Hematopoietic multipotent progenitor cell treated with erythropoietin and hydrocortisone succinate and interleukin-3 and kit ligand, for 8 days (in vitro differentiated cells): ENCODE measurements around the gene CPNE7.
"Not testable (repeated sequence)": the region's sequence is repeated elsewhere in the genome, so short reads cannot be mapped to it uniquely, and the experiment has no call there.

ENCODE experiments used
- DNase-seq: peaks from one replicate; pipeline ENCODE4 v3.0.0-alpha.2; 2015

CPNE7 gene

DNA sequence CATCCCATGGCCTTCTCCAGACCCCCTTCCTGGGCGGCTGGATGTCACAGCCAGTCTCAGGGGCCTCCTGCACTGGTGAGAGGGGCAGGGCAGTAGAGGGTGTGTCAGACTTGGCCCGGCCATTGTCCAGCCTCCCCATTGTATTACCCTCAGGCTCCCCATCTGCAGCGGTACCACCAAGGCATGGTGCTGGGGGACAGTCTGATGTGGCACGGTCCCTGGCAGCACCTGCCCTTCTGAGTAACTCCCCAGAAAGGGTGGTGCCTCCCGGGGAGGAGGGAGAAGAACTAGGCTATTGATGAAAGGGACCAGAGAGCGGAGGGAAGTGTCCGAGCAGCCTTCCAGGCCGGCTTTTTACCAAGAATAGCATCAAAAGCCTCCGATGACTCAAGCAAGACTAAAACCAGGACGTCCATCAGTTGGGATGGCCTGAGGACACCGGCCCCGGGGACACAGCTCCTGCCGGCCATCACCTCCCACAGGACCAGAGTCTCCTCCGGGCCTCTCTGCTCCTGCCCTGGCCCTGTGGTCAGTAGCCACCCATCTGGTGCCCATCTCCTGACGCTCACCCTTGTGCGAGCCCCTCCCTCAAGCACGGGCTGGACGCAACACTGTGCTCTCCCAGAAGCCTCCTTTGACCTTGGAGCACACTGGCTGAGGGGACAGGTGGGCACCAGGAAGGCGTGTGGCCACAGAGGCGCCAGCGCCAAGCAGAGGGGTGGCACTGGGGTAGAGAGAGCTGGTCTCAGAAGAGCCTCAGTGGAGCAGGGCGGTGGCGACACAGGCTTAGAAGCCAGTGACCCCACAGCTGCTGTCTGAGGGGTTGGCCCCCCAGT is 5.8 kb upstream of the CPNE7 start:
- no peak for DNase-seq

GRCh38 chr16:89570342-89570923 is 5.1 kb upstream of the CPNE7 start:
- no peak for DNase-seq

- DNase-seq = not testable (repeated sequence)
Observed at GRCh38 chr16:89570983-89571598, 4.5 kb upstream of the CPNE7 start.

DNA sequence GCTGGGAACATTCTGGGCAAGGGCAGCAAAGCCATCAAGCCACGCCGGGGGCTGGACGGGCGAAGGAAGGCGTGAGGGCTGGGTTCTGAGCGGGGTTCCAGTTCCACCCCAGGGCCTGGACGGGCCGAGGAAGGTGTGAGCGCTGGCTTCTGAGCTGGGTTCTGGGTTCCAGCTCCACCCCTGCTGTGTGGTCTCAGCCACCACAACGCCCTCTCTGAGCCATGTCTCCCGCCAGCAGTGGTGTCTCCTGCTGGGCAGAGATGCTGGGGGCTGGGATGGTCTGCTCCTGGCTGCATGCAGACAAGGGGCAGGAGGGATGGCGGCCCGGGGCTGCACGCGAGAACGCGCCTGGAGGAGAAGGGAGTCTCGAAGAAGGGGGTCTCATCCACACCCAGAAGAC is 3.9 kb upstream of the CPNE7 start:
- no peak for DNase-seq

DNA sequence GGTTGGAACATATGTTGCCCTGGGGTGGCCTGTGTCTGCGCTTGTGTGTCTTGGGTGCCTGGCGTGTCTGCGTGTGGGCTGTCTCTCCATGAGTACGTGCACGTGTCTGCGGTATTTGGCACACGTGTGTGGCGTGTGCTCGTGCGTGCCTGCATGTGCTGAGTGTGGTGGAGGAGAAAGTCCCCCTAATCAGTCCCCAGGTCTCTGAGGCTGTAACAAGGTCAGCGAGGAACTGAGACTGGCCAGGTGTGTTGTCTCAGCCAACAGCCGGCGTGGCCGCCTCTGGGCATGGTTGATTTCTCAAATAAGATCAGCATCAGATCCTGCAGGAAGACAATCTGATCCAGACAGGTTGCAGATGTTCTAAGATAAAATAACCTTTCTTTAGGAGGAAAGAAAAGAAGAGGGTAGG is 3.5 kb upstream of the CPNE7 start:
- DNase-seq = no peak

DNA sequence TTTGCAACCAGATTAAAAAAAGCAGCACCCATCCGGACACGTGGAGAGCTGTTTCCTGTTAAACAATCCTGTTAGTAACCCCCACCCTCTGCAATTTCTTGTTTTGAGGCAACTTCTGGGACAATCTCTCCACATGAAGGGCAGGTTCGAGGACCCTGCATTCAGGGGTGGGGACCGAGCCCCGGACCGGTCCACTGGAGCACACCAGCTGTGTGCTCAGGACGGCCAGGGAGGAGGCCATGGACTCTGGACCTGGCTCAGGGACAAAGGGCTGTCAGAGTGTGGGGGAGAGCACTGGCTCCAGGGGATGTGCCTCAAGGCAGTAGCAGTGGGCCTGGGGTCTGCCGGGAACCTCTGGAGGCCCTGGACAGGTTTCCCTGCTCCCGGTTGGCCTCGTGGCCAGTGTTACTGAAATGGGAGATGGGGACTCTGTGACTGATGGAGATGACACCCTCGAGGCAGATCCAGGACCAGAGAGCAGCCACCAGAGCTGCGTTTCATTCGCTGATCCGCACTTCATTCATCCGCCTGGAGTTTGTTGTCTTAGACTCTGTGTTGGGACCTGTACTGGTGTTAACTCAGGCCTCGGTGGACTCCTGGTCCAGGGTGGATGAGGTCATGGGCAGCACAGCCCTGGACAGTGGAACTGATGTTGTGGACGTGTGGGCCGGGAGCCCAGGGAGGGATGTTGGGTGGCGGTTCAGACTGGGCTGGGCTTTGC is 2.9 kb upstream of the CPNE7 start:
- DNase-seq = no peak

DNA sequence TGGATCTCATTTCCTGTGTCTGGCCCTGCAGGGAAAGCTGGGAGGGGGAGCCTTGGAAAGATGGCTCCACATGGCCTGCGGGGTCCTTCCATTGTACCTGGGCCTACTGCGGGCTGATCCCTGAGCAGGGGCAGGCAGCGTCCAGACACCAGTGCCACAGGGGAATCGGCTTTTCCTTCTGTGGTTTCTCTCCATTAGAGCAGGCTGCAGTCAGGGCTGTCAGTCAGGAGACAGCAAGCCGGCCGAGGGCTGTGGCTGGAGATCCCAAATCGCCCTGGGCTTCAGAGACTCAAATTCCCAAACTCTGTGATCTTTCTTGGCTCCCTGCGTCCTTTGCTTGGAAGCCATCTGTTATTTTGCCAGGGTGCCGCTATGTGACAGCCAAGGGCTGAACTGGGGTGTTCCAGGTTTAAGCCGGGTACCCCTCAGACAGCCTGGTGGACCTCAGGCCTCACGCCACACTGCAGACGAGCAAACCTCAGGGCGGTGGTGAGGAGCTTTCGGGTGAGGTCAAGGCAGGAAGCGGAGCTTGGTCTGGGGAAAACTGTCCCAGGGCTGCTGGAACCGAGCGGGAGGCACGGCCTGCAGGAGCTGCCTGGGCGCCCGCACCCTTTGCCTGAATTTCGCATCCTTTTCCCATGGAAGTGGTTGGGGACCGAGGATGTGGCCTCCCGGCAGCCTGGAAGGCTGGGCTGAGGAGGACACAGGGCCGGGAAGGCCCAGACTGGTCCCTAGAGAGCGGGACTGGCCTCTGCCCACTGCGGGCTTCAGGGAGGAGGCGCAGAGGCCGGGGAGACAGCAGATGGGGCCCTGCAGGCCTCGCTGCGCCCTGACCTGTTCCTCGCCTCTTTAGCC is 1.5 kb upstream of the CPNE7 start:
- no peak for DNase-seq

- DNase-seq = peak; percentile 58
Observed at GRCh38 chr16:89574681-89575246, 794 bp upstream of the CPNE7 start.

DNA sequence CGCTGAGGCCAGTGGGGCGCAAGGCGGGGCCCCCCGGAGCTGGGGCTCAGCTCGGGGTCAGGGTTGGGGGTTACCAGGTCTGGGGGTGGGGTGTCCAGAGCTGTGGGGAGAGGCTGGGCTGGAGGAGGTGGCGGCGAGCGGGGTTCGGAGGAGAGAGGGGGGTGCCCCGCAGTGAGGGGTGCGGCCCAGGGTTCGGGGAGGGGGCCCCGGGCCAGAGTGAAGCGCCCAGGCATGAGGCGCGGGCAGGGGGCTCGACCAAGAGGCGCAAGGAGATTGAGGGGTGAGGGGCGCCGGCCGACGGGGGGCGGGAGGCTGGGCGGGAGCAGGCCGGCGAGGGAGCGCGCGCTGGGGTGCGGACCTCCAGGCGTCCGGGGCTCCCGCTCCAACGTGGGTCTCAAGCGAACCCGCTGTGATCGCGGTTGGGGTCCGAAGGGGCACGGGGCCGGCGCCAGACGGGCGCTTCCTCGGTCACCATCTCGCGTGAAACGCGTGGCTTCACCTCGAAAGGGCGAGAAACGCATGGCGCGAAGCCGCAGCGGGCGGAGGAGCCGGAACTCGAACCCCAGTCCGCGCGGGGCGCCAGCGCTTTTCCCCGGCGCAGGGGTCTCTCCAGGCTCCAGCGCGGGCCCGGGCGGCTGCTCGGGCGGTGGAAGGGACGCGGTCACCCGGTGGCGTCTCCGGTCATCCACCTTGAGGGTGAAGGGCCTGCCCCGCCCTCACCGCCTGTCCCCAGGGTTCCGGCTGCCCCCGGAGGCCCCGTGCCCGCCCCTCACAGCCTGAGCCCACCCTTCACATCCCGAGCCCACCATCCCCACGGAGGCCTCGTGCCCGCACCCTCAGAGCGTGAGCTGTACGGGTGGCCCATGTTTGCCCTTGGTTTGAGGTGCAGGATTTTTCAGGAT is 846 bp downstream of the CPNE7 start:
- no peak for DNase-seq

DNA sequence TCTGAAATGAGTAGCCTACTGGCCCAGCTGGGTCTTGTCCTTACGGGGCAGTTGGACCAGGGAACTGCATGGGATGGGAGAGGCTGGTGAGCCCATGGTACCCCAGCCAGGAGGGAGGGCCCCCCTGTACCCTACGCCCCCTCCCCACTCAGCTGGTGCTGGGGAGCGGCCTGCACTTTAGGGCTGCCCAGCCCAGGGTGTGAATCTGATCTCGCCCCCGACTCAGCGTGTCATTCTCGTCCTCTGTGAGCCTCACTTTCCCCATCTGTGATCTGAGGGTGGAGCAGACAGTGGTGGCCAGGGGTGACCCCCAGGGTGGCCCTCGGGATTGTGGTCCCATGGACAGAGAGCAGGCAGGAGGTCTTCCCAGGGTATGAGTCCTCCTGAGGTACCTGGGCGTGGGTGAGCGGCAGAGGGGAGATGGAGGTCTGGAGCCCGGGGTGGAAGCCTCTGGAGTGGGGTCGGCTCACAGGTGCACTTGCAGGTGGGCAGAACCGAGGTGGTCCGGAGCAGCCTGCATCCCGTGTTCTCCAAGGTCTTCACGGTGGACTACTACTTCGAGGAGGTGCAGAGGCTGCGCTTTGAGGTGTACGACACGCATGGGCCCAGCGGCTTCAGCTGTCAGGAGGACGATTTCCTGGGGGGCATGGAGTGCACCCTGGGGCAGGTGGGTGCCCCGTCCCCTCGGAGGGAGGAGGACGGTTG is 1.6 kb downstream of the CPNE7 start:
- no peak for DNase-seq

DNA sequence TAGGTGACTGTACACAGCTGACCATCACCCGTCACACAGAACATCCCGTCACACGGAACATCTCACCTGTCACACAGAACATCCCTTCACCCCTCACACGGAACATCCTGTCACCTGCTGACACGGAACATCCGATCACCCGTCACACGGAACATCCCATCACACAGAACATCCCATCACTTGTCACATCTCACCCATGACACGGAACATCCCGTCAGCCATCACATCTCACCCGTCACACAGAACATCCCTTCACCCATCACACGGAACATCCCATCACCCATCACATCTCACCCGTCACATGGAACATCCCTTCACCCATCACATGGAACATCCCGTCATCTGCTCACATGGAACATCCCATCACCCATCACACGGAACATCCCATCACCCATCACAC is 3.8 kb downstream of the CPNE7 start:
- no peak for DNase-seq

- DNase-seq = no peak
Observed at GRCh38 chr16:89581045-89581695, 5.6 kb downstream of the CPNE7 start.

GRCh38 chr16:89581861-89582563 is 6.5 kb downstream of the CPNE7 start:
- DNase-seq = no peak

- no peak for DNase-seq
Observed at GRCh38 chr16:89582614-89583196, 7.1 kb downstream of the CPNE7 start.

- DNase-seq = no peak
Observed at GRCh38 chr16:89583197-89583894, 7.8 kb downstream of the CPNE7 start.

- DNase-seq = no peak
Observed at GRCh38 chr16:89583895-89584644, 8.5 kb downstream of the CPNE7 start.
